GM21447 (cell line): Measurements from ENCODE around the gene RAET1L.
"Not testable (repeated sequence)": the region's sequence is repeated elsewhere in the genome, so short reads cannot be mapped to it uniquely, and the experiment has no call there.

Experiments
- ATAC-seq: cut with Tn5 transposase; IDR thresholded peaks from one replicate; pipeline ENCODE4 v1.9.1; 2021; ENCODE audit not compliant: unreplicated experiment

RAET1L gene

GRCh38 chr6:150025201-150025917 is at the start of gene RAET1L:
RAET1L (minus strand) TSS chr6:150025532; CDS start chr6:150025471, 61 bp downstream.
- no peak for ATAC-seq

DNA sequence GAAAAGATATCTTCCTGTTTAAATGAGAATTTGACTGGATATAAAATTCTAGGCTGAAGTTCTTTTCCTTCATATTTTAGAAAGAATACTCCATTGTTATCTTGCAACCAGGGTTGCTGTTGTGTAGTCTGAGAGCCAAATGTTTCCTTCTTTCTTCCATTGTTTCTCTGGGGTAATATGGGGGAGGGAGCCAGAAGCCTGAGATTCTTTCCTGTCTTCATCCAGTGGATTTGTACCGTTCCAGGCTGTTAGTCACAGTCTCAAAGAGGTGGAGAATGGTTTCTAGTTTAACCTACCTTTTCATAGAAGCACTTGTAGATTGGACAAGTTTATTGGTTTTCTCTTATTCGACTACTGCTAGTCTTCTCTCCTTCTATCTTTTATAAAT is 49.7 kb upstream of the RAET1L start:
- ATAC-seq = no peak

- ATAC-seq = not testable (repeated sequence)
Observed at GRCh38 chr6:150074396-150075033, 49.2 kb upstream of the RAET1L start.

GRCh38 chr6:150072201-150072600 is 46.9 kb upstream of the RAET1L start:
- no peak for ATAC-seq

- ATAC-seq = no peak
Observed at GRCh38 chr6:150070236-150070818, 45.0 kb upstream of the RAET1L start.

DNA sequence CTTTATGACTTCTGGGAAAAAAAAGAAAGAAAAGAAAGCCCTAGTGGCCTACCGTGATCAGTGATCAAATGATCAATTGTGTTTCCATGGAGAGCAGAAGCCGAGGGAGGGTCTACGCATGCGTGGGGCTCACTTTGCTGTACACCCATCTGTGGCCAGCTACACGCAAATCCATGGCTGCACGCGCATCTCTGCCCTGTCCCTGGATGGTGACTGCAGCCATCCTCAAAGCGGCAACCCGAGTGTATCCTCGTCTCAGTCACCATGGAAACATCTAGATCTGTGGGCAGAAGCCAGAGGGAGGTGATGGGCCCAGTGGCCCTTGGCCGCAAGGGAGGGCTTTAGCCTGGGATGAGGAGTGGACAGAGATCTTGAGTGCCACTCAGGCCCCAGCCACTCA is 44.4 kb upstream of the RAET1L start:
- ATAC-seq = no peak

DNA sequence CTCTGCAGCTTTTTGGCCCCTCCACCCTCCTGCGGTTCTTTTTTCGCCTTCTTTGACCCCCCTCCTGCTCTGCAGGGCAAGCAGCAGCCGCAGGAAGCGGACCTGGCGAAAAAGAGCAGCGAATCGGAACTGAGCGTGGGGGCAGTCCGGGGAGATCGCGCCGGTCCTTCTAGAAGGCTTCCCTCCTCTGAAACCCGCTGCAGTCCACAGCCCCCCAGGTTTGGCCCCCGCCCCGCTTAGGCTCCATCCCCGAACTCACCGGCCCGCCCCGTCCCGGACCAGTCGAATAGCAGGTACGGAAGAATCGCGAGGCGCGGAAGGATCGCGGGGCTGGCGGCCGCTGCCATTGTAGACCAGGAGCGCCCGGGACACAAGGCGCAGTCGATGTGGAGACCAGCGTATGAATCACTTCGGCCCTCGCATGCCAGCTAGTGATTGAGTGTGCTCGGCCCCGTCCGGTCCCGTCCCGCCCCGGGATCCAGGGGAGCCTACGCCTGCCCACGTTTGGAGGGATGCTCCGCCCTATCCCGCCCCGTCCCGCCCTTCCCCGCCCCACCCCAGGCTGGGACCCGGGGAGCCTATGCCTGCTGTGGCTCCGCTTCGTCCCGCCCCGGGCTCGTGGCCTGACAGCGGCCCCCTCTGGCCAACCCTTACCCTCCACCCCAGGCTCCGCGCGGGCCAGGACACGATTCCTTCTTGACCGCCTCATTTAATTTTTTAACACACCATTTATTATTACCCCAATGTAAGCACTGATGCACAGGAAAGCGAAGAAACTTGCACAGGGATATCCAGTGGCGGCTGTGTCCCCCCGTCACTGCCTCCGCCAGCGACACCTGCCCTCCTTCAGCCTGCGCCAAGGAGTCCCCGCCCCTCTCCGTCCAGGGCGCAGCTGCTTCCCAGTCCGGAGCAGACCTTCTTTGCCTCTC is 43.7 kb upstream of the RAET1L start, which contains the start of gene ULBP3:
TSS of gene ULBP3 (minus strand) at position 402 of the 929 bp plus-strand sequence. CDS start at position 347, 55 bp downstream.
- ATAC-seq = peak; percentile 75

GRCh38 chr6:150068151-150068550 is 42.8 kb upstream of the RAET1L start:
- ATAC-seq = no peak

- no peak for ATAC-seq
Observed at GRCh38 chr6:150065083-150065482, 39.8 kb upstream of the RAET1L start.

DNA sequence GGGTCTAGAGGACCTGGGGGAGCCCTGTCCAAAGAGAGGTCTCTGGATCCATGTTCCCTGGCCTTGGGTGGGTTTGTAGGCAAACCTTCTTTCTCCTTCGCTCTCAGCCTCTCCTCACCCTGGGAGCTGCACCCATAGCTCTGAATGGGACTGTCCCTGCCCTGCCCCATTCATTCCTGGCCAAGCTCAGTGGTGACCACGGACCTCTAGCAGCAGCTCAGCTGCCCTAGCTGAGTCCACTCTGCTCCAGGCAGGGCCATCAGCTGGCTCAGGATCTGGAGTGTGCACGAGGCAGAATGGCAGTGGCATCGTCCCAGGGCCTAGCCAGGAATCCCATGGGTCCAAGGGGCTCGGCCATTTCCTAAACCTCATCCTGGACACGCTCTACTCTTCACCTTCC is 38.3 kb upstream of the RAET1L start:
- ATAC-seq = no peak

- not testable (repeated sequence) for ATAC-seq
Observed at GRCh38 chr6:150059973-150060372, 34.6 kb upstream of the RAET1L start.

DNA sequence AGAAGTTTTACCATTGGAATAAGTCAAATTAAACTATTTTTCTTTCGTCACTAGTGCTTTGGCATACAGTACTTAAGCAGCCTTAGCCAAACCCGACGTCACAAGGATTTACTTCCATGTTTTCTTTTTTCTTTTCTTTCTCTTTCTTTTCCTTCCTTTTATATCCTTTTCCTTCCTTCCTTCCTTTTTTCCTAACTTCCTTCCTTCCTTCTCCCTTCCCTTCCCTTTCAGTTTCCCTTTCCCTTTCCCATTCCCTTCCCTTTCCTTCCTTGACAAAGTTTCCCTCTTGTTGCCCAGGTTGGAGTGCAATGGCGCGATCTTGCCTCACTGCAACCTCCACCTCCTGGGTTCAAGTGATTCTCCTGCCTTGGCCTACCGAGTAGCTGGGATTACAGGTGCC is 33.7 kb upstream of the RAET1L start:
- ATAC-seq = no peak

DNA sequence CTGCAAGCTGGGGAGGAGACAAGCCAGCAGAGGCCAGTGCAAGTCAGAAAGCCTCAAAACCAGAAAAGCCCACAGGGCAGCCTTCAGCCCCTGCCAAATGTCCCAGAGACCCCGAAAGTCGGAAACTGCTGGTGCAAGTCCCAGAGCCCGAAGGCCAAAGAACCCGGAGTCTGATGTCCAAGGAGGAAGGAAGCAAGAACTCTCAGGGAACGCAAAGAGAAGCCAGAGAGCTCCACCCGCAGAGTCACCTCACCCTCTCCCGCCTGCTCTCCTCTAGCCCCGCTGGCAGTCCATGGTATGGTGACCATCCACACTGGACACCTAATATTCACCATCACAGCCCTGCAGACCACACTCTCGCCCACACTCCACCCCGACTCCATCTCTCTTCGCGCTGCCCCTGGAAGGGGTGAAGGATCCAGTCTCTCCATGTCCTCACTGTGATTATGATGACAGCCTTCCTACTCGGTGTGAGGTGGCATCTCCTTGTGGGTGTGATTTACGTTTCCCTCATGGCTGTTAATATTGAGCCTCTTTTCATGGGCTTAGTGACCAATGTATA is 33.0 kb upstream of the RAET1L start:
- ATAC-seq = no peak

DNA sequence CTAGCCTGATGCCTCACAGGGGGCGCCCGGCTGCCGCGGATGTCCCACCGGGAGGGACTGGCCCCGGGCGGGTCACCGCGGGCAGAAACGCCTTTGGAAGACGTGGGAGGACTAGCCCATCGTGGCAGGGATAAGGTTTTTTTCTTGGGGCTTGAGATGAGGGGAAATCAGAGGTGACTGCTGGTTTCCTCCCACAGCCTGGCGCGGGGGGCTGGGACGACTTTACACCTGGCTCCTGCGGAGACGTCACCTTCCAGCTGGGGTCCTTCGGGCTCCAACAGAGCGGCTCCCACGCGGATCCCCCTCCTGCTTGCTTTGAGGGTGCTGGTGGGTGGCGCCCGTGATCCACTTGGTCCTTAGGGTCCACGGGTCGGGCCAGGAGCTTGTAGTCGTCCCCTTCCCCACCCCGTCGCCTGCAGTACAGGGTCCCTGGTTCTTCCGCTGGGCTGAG is 32.2 kb upstream of the RAET1L start:
- no peak for ATAC-seq

DNA sequence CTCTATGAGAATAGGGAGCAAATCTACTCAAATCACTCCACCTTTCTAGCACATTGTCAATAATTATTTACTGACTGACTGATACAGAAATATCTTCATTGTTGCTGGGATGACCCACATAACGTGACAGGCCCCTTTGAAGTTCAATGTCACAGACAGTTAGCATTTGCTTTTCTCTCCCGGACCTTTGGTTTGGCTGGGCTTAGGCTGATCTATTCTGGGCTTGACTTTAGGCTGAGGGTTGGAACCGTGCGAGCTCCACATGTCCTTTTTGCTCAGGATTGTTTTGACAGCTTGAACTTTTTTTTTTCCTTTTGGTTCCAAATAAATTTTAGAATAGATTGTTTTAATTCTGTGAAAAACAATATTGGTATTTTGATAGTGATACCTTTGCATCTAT is 31.6 kb upstream of the RAET1L start:
- ATAC-seq = no peak

DNA sequence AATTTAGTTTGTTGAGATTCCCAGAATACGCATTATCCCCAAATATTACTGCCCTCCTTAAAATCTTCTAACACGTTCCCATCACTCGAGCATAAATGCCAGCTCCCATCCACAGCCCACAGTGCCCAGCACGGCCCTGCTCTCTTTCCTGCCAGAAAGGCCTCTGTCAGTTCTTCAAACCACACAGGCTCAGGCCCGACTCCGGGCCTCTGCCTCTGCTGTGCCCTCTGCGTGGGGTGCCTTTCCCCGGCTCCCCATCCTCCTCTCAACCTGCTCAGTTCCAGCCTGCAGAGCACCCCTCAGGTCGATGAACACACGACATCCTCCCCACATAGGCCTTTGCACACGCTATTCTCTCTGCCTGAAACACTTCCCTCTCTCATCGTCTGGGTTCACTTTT is 30.8 kb upstream of the RAET1L start:
- ATAC-seq = no peak

GRCh38 chr6:150055131-150055530 is 29.8 kb upstream of the RAET1L start:
- ATAC-seq = no peak

DNA sequence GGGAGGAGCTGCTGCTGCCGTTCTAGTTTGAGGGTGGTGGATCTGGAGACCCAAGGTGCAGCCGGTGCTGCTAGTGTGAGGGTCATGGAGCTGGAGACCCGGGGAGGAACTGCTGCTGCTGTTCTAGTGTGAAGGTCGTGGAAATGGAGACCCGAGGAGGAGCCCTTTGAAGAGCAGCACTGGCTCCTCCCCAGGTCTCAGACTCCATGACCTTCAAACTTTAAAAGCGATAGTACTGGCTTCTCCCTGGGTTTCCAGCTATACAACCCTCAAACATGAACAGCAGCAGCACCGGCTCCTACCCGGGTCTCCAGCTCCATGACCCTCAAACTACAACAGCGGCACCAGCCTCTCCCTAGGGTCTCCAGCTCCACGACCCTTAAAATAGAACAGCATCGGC is 28.1 kb upstream of the RAET1L start:
- no peak for ATAC-seq

- no peak for ATAC-seq
Observed at GRCh38 chr6:150050846-150051245, 25.5 kb upstream of the RAET1L start.

GRCh38 chr6:150048099-150048498 is 22.8 kb upstream of the RAET1L start:
- no peak for ATAC-seq

DNA sequence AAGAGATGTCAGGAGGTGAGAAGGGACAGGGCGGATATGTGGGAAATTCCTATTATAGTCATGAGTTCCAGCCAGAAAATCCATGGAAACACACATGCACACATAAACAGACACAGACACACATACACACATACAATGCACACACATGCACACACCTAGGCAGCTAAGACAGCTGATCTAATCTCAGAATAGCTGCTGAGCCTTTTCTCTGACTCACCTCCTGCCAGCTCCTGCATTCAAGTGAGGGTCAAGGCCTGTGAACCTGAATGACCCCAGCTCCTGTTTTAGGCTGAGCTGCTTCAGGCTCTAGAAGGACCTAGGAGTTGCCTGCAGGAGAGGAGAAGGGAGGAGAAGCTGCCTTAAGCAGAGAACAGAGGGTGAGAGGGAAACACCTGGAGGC is 21.6 kb upstream of the RAET1L start:
- no peak for ATAC-seq
